Activated gamma-delta T cell (primary cell): ENCODE results near the gene ROPN1.
"Not testable (repeated sequence)": the region's sequence is repeated elsewhere in the genome, so short reads cannot be mapped to it uniquely, and the experiment has no call there.

ENCODE experiments used
- DNase-seq: peaks from one replicate; lab custom pipeline; 2025; lab: John Stamatoyannopoulos, UW

ROPN1 gene

GRCh38 chr3:123997543-123997942, 5.6 kb upstream of the ROPN1 start:
- no peak for DNase-seq

GRCh38 chr3:123993818-123994217, 1.9 kb upstream of the ROPN1 start:
- DNase-seq, result no peak

GRCh38 chr3:123986427-123986826, 5.5 kb downstream of the ROPN1 start:
- DNase-seq, result no peak

GRCh38 chr3:123984957-123985356, 7.0 kb downstream of the ROPN1 start:
- no peak for DNase-seq

GRCh38 chr3:123984350-123984749, 7.6 kb downstream of the ROPN1 start:
- no peak for DNase-seq

- not testable (repeated sequence) for DNase-seq
Observed at GRCh38 chr3:123981317-123981716, 10.6 kb downstream of the ROPN1 start.

GRCh38 chr3:123980539-123980938, 11.4 kb downstream of the ROPN1 start:
- no peak for DNase-seq

- not testable (repeated sequence) for DNase-seq
Observed at GRCh38 chr3:123979525-123980501, 12.1 kb downstream of the ROPN1 start.

GRCh38 chr3:123976904-123977303, 15.0 kb downstream of the ROPN1 start:
- not testable (repeated sequence) for DNase-seq

GRCh38 chr3:123976181-123976898, 15.6 kb downstream of the ROPN1 start:
- not testable (repeated sequence) for DNase-seq

- DNase-seq, result not testable (repeated sequence)
Observed at GRCh38 chr3:123975030-123975429, 16.9 kb downstream of the ROPN1 start.

- DNase-seq, result no peak
Observed at GRCh38 chr3:123971406-123971805, 20.5 kb downstream of the ROPN1 start.

- not testable (repeated sequence) for DNase-seq
Observed at GRCh38 chr3:123967260-123967659, 24.7 kb downstream of the ROPN1 start.

GRCh38 chr3:123966799-123967198, 25.1 kb downstream of the ROPN1 start:
- not testable (repeated sequence) for DNase-seq

- DNase-seq, result not testable (repeated sequence)
Observed at GRCh38 chr3:123964793-123965192, 27.1 kb downstream of the ROPN1 start.

GRCh38 chr3:123961508-123961856, 30.4 kb downstream of the ROPN1 start:
- no peak for DNase-seq

GRCh38 chr3:123960781-123961507, 31.0 kb downstream of the ROPN1 start, which contains the start of gene CCDC14:
TSS of gene CCDC14 (minus strand) at chr3:123961229. CDS start at chr3:123961173, 56 bp downstream.
- peak; percentile 48 for DNase-seq

- DNase-seq, result no peak
Observed at GRCh38 chr3:123953735-123954134, 38.2 kb downstream of the ROPN1 start.

- no peak for DNase-seq
Observed at GRCh38 chr3:123952844-123953520, 38.9 kb downstream of the ROPN1 start.

- DNase-seq, result no peak
Observed at GRCh38 chr3:123951522-123952447, 40.1 kb downstream of the ROPN1 start.
